ENCODE results near the gene HOMER2.

The HOMER2 gene

GRCh38 chr15:82992436-82992998 lies 40.0 kb upstream of the HOMER2 start:
- no peak for TF ChIP-seq CTCF (IDR thresholded peaks at IDR 0.05; ENCODE audit: control insufficient read depth, extremely low read depth, insufficient read depth)
- no peak for DNase-seq (ENCODE audit: low read depth)

GRCh38 chr15:82986442-82986780 lies 33.9 kb upstream of the HOMER2 start:
- no peak for TF ChIP-seq CTCF (IDR thresholded peaks at IDR 0.05; ENCODE audit: control insufficient read depth, extremely low read depth, insufficient read depth)
- DNase-seq (ENCODE audit: low read depth): no peak
- peak overlapping the region; percentile 99 for H3K4me3 ChIP-seq (ENCODE audit: low read depth, low read length)

More at GRCh38 chr15:82992436-82992998, 40.0 kb upstream of the HOMER2 start:
- no peak overlapping the region for H3K4me3 ChIP-seq (ENCODE audit: low read depth, low read length)

- peak within 1 kb of the TSS; percentile 99 for H3K4me3 ChIP-seq (ENCODE audit: low read depth, low read length)
- no peak for TF ChIP-seq CTCF (IDR thresholded peaks at IDR 0.05; ENCODE audit: control insufficient read depth, extremely low read depth, insufficient read depth)
- DNase-seq (ENCODE audit: low read depth): peak; percentile 94
These were observed 33.3 kb upstream of the HOMER2 start, which contains the start of gene RAMAC for GRCh38 chr15:82985688-82986441. TSS of gene RAMAC (plus strand) at chr15:82986210. CDS start at chr15:82989019, 2,809 bp downstream.

- H3K4me3 ChIP-seq (ENCODE audit: low read depth, low read length): no peak overlapping the region
- DNase-seq (ENCODE audit: low read depth): no peak
These were observed 28.5 kb upstream of the HOMER2 start for GRCh38 chr15:82980981-82981380.

GRCh38 chr15:82979726-82980125 lies 27.2 kb upstream of the HOMER2 start:
- no peak for TF ChIP-seq CTCF (IDR thresholded peaks at IDR 0.05; ENCODE audit: control insufficient read depth, extremely low read depth, insufficient read depth)
- no peak overlapping the region for H3K4me3 ChIP-seq (ENCODE audit: low read depth, low read length)
- DNase-seq (ENCODE audit: low read depth): no peak

More at GRCh38 chr15:82980981-82981380, 28.5 kb upstream of the HOMER2 start:
- TF ChIP-seq CTCF (IDR thresholded peaks at IDR 0.05; ENCODE audit: control insufficient read depth, extremely low read depth, insufficient read depth): no peak

GRCh38 chr15:82978438-82978837 lies 25.9 kb upstream of the HOMER2 start:
- no peak for DNase-seq (ENCODE audit: low read depth)
- TF ChIP-seq CTCF (IDR thresholded peaks at IDR 0.05; ENCODE audit: control insufficient read depth, extremely low read depth, insufficient read depth): no peak
- H3K4me3 ChIP-seq (ENCODE audit: low read depth, low read length): no peak overlapping the region
